Effector memory CD8-positive, alpha-beta T cell (primary cell): Measurements from ENCODE around the gene TREM1.
"Not testable (repeated sequence)": the region's sequence is repeated elsewhere in the genome, so short reads cannot be mapped to it uniquely, and the experiment has no call there.

Experiments
- ATAC-seq: fragments of 150-1000 bp; cut with Tn5 transposase; replicated peaks from 2 replicates; pipeline ENCODE4 v1.10.0; 2021; ENCODE audit warnings: mild to moderate bottlenecking, moderate library complexity
- DNase-seq, 3 experiments: peaks; one replicate each; pipeline ENCODE4 v3.0.0; 2021
- H3K27ac Mint-ChIP-seq, 2 donors: one replicate each; pipeline ENCODE4 v1.8.0; 2022; ENCODE audit warnings: mild to moderate bottlenecking in 2 of 2, mixed read lengths in 2 of 2, moderate library complexity in 2 of 2
- H3K27me3 Mint-ChIP-seq, 2 donors: one replicate each; pipeline ENCODE4 v1.8.0; 2022; ENCODE audit warnings: mixed read lengths in 2 of 2
- H3K36me3 Mint-ChIP-seq: one replicate; pipeline ENCODE4 v1.8.0; 2022; ENCODE audit warnings: mild to moderate bottlenecking, moderate library complexity, mixed read lengths; ENCODE audit not compliant: insufficient read depth
- H3K4me1 Mint-ChIP-seq, 2 donors: one replicate each; pipeline ENCODE4 v1.8.0; 2022; ENCODE audit warnings: low read depth in 2 of 2, mixed read lengths in 2 of 2
- H3K4me3 Mint-ChIP-seq, 2 donors: one replicate each; pipeline ENCODE4 v1.8.0; 2022; ENCODE audit warnings: mild to moderate bottlenecking in 2 of 2, mixed read lengths in 2 of 2, moderate library complexity in 2 of 2
- H3K9me3 Mint-ChIP-seq, 2 donors: one replicate each; pipeline ENCODE4 v1.8.0; 2022; ENCODE audit warnings: mixed read lengths in 2 of 2

TREM1 gene

DNA sequence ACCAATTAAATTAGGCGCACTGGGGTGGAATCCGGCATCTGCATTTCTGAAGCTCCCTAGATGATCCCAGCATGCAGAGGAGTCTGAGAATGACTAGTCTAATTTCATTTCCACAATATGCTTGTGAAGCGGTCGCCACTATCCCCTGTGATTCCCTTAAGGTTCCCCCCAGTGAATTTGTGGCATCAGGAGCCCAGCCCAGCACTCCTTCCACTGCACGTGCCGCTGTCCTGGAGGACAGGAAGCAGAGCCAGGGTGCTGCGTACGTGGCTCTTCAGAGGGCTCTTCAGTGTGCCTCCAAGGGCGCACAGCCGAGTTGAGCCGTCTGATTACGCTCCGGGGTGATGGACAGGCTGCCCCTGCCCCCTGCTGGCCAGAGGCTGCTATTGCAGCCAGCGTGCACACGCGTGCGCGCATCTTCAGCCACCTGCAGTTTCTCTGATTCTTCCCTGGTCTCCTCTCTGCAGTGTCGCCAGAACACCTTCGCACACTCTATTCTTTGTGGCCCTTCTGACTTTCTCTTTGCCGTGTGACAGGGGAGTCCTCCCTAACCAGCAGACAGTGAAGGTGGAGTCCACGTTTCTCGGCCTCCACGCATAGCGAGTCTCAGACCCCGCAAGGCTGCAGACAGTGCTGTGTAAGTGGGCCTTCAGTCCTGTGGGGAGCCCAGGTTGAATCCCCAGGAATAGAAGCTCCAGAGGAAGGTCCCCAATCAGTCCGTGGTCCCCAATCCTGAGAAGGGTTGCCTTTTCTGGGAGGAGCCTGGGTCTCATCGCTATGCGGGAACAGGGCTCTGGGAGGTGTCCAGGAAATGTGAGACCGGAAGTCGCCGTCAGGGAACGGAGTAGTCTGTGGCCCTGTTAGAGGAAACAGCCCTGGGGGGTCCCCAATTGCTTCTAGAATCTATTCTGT, 32.4 kb upstream of the TREM1 start:
- H3K36me3 Mint-ChIP-seq: peaks cover 4% of the 10 kb centered on the region
- ATAC-seq (peak; percentile 99), DNase-seq (peak; percentile 79 to 80 (median 79))
- peak overlapping the region; percentile 11 to 66 for H3K27ac Mint-ChIP-seq
- H3K4me1 Mint-ChIP-seq: peaks cover 5 to 7% of the 10 kb centered on the region in 2 donors
- H3K9me3 Mint-ChIP-seq: no peaks in the 10 kb centered on the region
- peak overlapping the region; percentile 56 to 66 for H3K4me3 Mint-ChIP-seq
- peaks cover 23 to 34% of the 10 kb centered on the region in 2 donors for H3K27me3 Mint-ChIP-seq

DNA sequence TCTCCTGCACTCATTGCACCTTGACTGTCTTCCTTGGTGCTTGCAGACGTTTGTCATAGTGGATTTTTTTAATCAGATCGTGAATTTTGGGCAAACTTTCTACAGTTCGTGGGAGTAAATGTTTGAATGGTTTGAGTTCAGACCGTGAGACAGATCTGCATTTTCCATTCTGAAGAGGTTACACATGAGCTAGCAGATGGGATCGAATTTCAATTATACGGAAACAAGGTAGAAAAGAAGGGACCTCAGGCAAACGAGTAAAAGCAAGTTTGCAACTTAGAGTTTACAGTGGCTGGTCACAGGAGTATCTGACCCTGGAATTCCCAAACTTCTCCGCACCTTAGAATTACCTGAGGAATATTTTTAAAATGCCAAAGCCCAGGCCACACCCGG, 31.8 kb upstream of the TREM1 start:
- Mint-ChIP-seq H3K4me1 (peaks cover 5 to 7% of the 10 kb centered on the region in 2 donors), H3K9me3 (no peaks in the 10 kb centered on the region), H3K27ac (no peak overlapping the region), H3K4me3 (peak overlapping the region in 1 of 2 donors; percentile 66), H3K36me3 (peaks cover 4% of the 10 kb centered on the region), H3K27me3 (peaks cover 30 to 40% of the 10 kb centered on the region in 2 donors)
- DNase-seq (no peak), ATAC-seq (no peak)

DNA sequence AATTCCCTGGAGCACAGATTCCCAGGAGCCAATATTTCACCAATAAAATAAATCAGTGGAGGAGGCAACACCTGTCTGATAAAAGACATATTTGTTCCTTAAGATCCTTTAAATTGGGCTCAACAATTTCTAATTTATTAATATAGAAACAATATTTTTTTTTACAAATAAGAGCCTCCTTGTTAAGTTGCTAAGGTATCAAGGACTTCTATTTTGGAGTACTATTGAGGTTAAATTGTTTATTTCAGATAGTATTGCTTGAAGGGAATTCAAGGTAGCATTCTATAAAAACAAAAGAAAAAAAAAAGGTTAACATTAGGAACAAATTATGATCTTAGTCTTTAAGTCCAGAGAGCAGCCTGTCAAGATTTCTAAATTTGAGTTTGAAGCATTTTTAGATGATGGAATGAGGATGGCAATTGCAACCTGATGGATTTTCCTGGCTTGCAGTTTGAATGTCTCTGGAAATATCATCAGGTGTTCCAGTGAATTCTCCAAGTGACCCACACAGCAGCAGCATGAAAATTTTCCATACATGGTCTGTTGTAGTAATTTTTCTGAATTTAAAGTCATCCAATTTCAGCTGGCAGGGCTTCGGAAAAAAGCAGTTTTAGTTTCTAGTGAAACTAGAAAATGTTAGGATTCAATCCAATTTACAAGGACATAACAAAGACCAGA, 29.6 kb upstream of the TREM1 start:
- no peak overlapping the region for H3K4me3 Mint-ChIP-seq

GRCh38 chr6:41315203-41315602, 28.7 kb upstream of the TREM1 start:
- Mint-ChIP-seq H3K4me3 (no peak overlapping the region), H3K9me3 (no peaks in the 10 kb centered on the region), H3K27ac (no peak overlapping the region), H3K4me1 (peaks cover 5 to 7% of the 10 kb centered on the region in 2 donors), H3K27me3 (peaks cover 55 to 63% of the 10 kb centered on the region in 2 donors), H3K36me3 (peaks cover 4% of the 10 kb centered on the region)
- ATAC-seq (no peak), DNase-seq (no peak)

More for the DNA sequence above, 29.6 kb upstream of the TREM1 start:
- ATAC-seq: no peak
- no peak overlapping the region for H3K27ac Mint-ChIP-seq
- no peak for DNase-seq
- peaks cover 4% of the 10 kb centered on the region for H3K36me3 Mint-ChIP-seq
- peaks cover 5 to 7% of the 10 kb centered on the region in 2 donors for H3K4me1 Mint-ChIP-seq
- H3K9me3 Mint-ChIP-seq: no peaks in the 10 kb centered on the region
- H3K27me3 Mint-ChIP-seq: peaks cover 50 to 62% of the 10 kb centered on the region in 2 donors

- no peaks in the 10 kb centered on the region for H3K9me3 Mint-ChIP-seq
- no peaks in the 10 kb centered on the region for H3K36me3 Mint-ChIP-seq
- H3K27me3 Mint-ChIP-seq: peaks cover 19 to 31% of the 10 kb centered on the region in 2 donors
- no peak overlapping the region for H3K27ac Mint-ChIP-seq
- H3K4me1 Mint-ChIP-seq: no peaks in the 10 kb centered on the region
- no peak overlapping the region for H3K4me3 Mint-ChIP-seq
- no peak for ATAC-seq
- peak; percentile 39 to 43 (median 42) for DNase-seq
Observed at GRCh38 chr6:41306187-41306854, 19.8 kb upstream of the TREM1 start.

DNA sequence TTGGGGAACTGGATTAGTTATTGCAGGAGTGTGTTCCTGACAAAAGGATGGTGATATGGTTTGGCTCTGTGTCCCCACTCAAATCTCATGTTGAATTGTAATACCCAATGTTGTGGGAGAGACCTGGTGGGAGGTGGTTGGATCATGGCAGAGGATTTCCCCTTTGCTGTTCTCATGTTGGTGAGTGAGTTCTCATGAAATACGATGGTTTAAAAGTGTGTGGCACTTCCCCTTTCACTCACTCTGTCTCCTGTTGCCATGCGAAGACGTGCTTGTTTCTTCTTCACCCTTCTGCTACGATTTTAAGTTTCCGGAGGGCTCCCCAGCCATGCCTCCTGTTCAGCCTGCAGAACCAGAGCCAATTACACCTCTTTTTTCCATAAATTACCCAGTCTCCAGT, 16.2 kb upstream of the TREM1 start:
- H3K4me1 Mint-ChIP-seq: peaks cover 14 to 16% of the 10 kb centered on the region in 2 donors
- H3K36me3 Mint-ChIP-seq: no peaks in the 10 kb centered on the region
- DNase-seq (no peak), ATAC-seq (no peak)
- no peak overlapping the region for H3K27ac Mint-ChIP-seq
- no peaks in the 10 kb centered on the region for H3K9me3 Mint-ChIP-seq
- H3K27me3 Mint-ChIP-seq: peaks cover 0 to 10% of the 10 kb centered on the region in 2 donors
- no peak overlapping the region for H3K4me3 Mint-ChIP-seq

- H3K27ac Mint-ChIP-seq: peak overlapping the region; percentile 27 to 75
- peaks cover 14 to 16% of the 10 kb centered on the region in 2 donors for H3K4me1 Mint-ChIP-seq
- DNase-seq (no peak), ATAC-seq (peak; percentile 94)
- H3K36me3 Mint-ChIP-seq: no peaks in the 10 kb centered on the region
- no peaks in the 10 kb centered on the region for H3K9me3 Mint-ChIP-seq
- peaks cover 0 to 2% of the 10 kb centered on the region in 2 donors for H3K27me3 Mint-ChIP-seq
- peak overlapping the region in 1 of 2 donors; percentile 47 for H3K4me3 Mint-ChIP-seq
Observed at GRCh38 chr6:41298785-41299502, 12.5 kb upstream of the TREM1 start.

DNA sequence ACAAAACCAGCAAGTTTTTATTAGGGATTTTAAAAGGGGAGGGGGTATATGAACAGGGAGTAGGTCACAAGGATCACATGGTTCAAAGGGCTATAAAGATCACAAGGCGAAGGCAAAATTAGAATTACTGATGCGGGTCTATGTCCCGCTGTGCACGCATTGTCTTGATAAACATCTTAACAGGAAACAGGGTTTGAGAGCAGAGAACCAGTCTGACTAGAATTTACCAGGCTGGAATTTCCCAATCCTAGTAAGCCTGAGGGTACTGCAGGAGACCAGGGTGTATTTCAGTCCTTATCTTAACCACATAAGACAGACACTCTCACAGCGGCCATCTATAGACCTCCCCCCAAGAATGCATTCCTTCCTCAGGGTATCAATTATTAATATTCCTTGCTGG, 10.8 kb upstream of the TREM1 start:
- Mint-ChIP-seq H3K27me3 (peaks cover 0 to 16% of the 10 kb centered on the region in 2 donors), H3K4me1 (peaks cover 14 to 16% of the 10 kb centered on the region in 2 donors)
- not testable (repeated sequence) for H3K27ac Mint-ChIP-seq, H3K9me3 Mint-ChIP-seq, ATAC-seq, DNase-seq, H3K4me3 Mint-ChIP-seq, H3K36me3 Mint-ChIP-seq

DNA sequence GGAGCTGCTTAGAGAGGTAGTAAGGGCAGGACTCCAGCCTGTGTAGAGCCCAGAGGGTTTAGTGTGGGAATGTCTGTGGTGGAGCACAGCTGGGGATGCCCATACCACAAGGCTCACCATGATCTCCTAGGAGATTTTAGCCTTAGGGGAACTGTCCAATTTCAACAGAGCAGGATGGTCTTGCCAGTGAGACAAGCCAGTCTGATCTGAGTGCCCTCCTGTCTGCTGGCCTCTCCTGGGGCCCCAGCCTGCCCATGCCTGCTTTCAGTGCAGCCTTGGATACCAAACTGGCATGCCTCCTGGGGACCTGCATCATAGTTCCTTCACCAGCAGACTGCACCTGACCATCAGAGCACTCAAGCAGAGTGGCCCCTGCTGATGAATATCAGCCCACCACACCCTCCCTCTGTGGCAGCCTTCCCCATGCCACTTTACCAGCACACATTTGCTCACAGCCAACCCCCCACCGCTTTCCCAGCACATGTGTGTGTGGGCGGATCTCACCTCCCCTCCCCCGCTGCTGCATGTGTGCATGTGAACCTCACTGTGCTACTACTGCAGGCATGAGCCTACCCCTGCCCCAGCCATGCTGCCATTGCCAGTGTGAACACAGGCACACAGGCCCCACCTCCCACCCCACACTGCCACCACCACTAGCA, 7.9 kb upstream of the TREM1 start:
- Mint-ChIP-seq H3K27me3 (peaks cover 0 to 25% of the 10 kb centered on the region in 2 donors), H3K4me3 (no peak overlapping the region), H3K36me3 (no peaks in the 10 kb centered on the region), H3K9me3 (no peaks in the 10 kb centered on the region), H3K4me1 (peaks cover 13% of the 10 kb centered on the region in 2 donors), H3K27ac (no peak overlapping the region)
- ATAC-seq (no peak), DNase-seq (no peak)

- no peaks in the 10 kb centered on the region for H3K36me3 Mint-ChIP-seq
- H3K27me3 Mint-ChIP-seq: peaks cover under 1 to 33% of the 10 kb centered on the region in 2 donors
- no peak for ATAC-seq
- H3K4me3 Mint-ChIP-seq: no peak overlapping the region
- DNase-seq: no peak
- no peak overlapping the region for H3K27ac Mint-ChIP-seq
- no peaks in the 10 kb centered on the region for H3K9me3 Mint-ChIP-seq
- H3K4me1 Mint-ChIP-seq: no peaks in the 10 kb centered on the region
Observed at GRCh38 chr6:41291717-41292116, 5.2 kb upstream of the TREM1 start.

DNA sequence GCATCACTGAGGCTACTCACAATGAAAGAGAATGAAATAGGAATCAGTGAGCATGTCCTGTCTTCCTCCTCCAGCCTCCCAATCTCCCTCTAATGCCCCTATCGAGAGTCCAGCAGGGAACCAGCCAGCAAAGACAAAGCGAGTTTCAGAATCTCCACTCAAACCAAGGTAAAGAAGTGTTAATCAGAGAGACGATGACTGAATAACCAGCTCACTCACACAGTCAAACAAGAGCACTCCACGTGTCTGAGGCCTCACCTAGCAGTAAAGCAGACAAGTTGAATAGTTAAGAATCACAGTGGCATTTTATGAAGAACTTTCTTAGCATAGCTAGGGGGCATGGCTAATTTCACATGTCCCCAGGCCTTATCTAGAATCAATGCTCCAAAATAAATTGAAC, 3.3 kb upstream of the TREM1 start:
- Mint-ChIP-seq H3K27ac (no peak overlapping the region), H3K4me3 (no peak overlapping the region), H3K36me3 (peaks cover 4% of the 10 kb centered on the region), H3K9me3 (no peaks in the 10 kb centered on the region), H3K4me1 (no peaks in the 10 kb centered on the region), H3K27me3 (peaks cover 16 to 48% of the 10 kb centered on the region in 2 donors)
- ATAC-seq (no peak), DNase-seq (no peak)

- DNase-seq (no peak), ATAC-seq (no peak)
- H3K4me1 Mint-ChIP-seq: no peaks in the 10 kb centered on the region
- no peak overlapping the region for H3K27ac Mint-ChIP-seq
- H3K4me3 Mint-ChIP-seq: no peak overlapping the region
- H3K36me3 Mint-ChIP-seq: peaks cover 4% of the 10 kb centered on the region
- no peaks in the 10 kb centered on the region for H3K9me3 Mint-ChIP-seq
- H3K27me3 Mint-ChIP-seq: peaks cover 22 to 53% of the 10 kb centered on the region in 2 donors
Observed at GRCh38 chr6:41288754-41289129, 2.3 kb upstream of the TREM1 start.
